Activated naive CD8-positive, alpha-beta T cell treated with anti-CD3 and anti-CD28 coated beads, Interleukin-2, amount 10 ng/mL, durations not matched to agents 7 days and 5 days (primary cell): Measurements from ENCODE around the gene ZNF609. TPM values are rescaled to one million over a fixed set of nuclear protein-coding genes. Genes with fewer than 3 reads are reported as not detected.
"Not testable (repeated sequence)": the region's sequence is repeated elsewhere in the genome, so short reads cannot be mapped to it uniquely, and the experiment has no call there.

ENCODE experiments used
- ATAC-seq: fragments of 150-1000 bp; cut with Tn5 transposase; one replicate; pipeline ENCODE4 v1.10.0; 2021; ENCODE audit warnings: low read depth, moderate library complexity
- POLR2A ChIA-PET: fragments of 350-600 bp; sonication (Branson Sonifier 250); formaldehyde crosslinking; loops from one replicate; lab custom pipeline; 2021; ENCODE audit warnings: antibody characterized with exemption; lab: Charles Lee
- DNase-seq: peaks from one replicate; pipeline ENCODE4 v3.0.0; 2021
- H3K27ac Mint-ChIP-seq: one replicate; pipeline ENCODE4 v1.8.0; 2022; ENCODE audit warnings: mild to moderate bottlenecking, mixed read lengths
- H3K27me3 Mint-ChIP-seq: one replicate; pipeline ENCODE4 v1.8.0; 2022; ENCODE audit warnings: mild to moderate bottlenecking, moderate library complexity, mixed read lengths
- H3K36me3 Mint-ChIP-seq: one replicate; pipeline ENCODE4 v1.8.0; 2021; ENCODE audit warnings: mild to moderate bottlenecking, mixed read lengths
- H3K4me1 Mint-ChIP-seq: one replicate; pipeline ENCODE4 v1.8.0; 2021; ENCODE audit warnings: mixed read lengths
- H3K4me3 Mint-ChIP-seq: one replicate; pipeline ENCODE4 v1.8.0; 2022; ENCODE audit warnings: mild to moderate bottlenecking, moderate library complexity, mixed read lengths
- H3K9me3 Mint-ChIP-seq: one replicate; pipeline ENCODE4 v1.8.0; 2021; ENCODE audit warnings: mixed read lengths
- total RNA-seq, 2 experiments: library from RNA; stranded (reverse); gene quantifications; one replicate each; pipeline ENCODE4 v1.2.3, GENCODE V29; 2021

Gene ZNF609
- total RNA-seq, 2 experiments from 2014 or later = 52.2 to 57.2 TPM

GRCh38 chr15:64462492-64462891 lies 2.1 kb downstream of the ZNF609 start:
- POLR2A ChIA-PET = interaction anchor here (1.4 to 3.3 kb wide), 3 partner anchors 32 to 75 kb away, joined by 4 to 19 read pairs (median 6); partner anchors contain the start of gene TRIP4
- peaks cover 5% of the 10 kb centered on the region for H3K36me3 Mint-ChIP-seq
- no peaks in the 10 kb centered on the region for H3K27me3 Mint-ChIP-seq
- peaks cover 55% of the 10 kb centered on the region for H3K4me1 Mint-ChIP-seq
- ATAC-seq (no peak), DNase-seq (no peak)
- no peaks in the 10 kb centered on the region for H3K9me3 Mint-ChIP-seq
- peak overlapping the region; percentile 88 for H3K4me3 Mint-ChIP-seq
- H3K27ac Mint-ChIP-seq = no peak overlapping the region

- DNase-seq = no peak
- no peak for ATAC-seq
- H3K36me3 Mint-ChIP-seq = peaks cover 14% of the 10 kb centered on the region
- no peak overlapping the region for H3K27ac Mint-ChIP-seq
- POLR2A ChIA-PET = interaction anchor here (0.8 kb wide), 1 partner anchor 171 kb away, joined by 4 read pairs; no protein-coding TSS in a partner anchor
- H3K4me1 Mint-ChIP-seq = peaks cover 56% of the 10 kb centered on the region
- no peaks in the 10 kb centered on the region for H3K27me3 Mint-ChIP-seq
- H3K9me3 Mint-ChIP-seq = no peaks in the 10 kb centered on the region
- peak overlapping the region; percentile 11 for H3K4me3 Mint-ChIP-seq
These were observed 4.1 kb downstream of the ZNF609 start for GRCh38 chr15:64464276-64465005.

- H3K4me1 Mint-ChIP-seq = peaks cover 44% of the 10 kb centered on the region
- DNase-seq = no peak
- peaks cover 16% of the 10 kb centered on the region for H3K36me3 Mint-ChIP-seq
- no peak for ATAC-seq
- no peak overlapping the region for H3K27ac Mint-ChIP-seq
- POLR2A ChIA-PET = interaction anchor here (0.9 kb wide), 1 partner anchor 168 kb away, joined by 3 read pairs; no protein-coding TSS in a partner anchor
- no peaks in the 10 kb centered on the region for H3K9me3 Mint-ChIP-seq
- H3K4me3 Mint-ChIP-seq = no peak overlapping the region
- no peaks in the 10 kb centered on the region for H3K27me3 Mint-ChIP-seq
These were observed 6.2 kb downstream of the ZNF609 start for GRCh38 chr15:64466408-64467141.

- Mint-ChIP-seq H3K36me3 (peaks cover 21% of the 10 kb centered on the region), H3K27ac (no peak overlapping the region)
- no peak for ATAC-seq
These were observed 11.8 kb downstream of the ZNF609 start for GRCh38 chr15:64472161-64472560.

GRCh38 chr15:64474846-64475245 lies 14.5 kb downstream of the ZNF609 start:
- ATAC-seq (no peak), DNase-seq (no peak)
- POLR2A ChIA-PET = no interaction called here
- no peaks in the 10 kb centered on the region for H3K9me3 Mint-ChIP-seq
- H3K4me1 Mint-ChIP-seq = peaks cover 14% of the 10 kb centered on the region
- no peaks in the 10 kb centered on the region for H3K27me3 Mint-ChIP-seq
- no peak overlapping the region for H3K27ac Mint-ChIP-seq
- peaks cover 11% of the 10 kb centered on the region for H3K36me3 Mint-ChIP-seq
- H3K4me3 Mint-ChIP-seq = no peak overlapping the region

More at GRCh38 chr15:64472161-64472560, 11.8 kb downstream of the ZNF609 start:
- Mint-ChIP-seq H3K4me1 (peaks cover 21% of the 10 kb centered on the region), H3K4me3 (no peak overlapping the region), H3K27me3 (no peaks in the 10 kb centered on the region), H3K9me3 (no peaks in the 10 kb centered on the region)
- POLR2A ChIA-PET = no interaction called here
- DNase-seq = no peak

- POLR2A ChIA-PET = interaction anchor here (0.7 to 1.5 kb wide), 3 partner anchors 17 to 120 kb away, joined by 4 to 7 read pairs (median 4); no protein-coding TSS in a partner anchor
- no peaks in the 10 kb centered on the region for H3K9me3 Mint-ChIP-seq
- no peaks in the 10 kb centered on the region for H3K27me3 Mint-ChIP-seq
- DNase-seq (no peak), ATAC-seq (no peak)
- H3K4me1 Mint-ChIP-seq = peaks cover 14% of the 10 kb centered on the region
- H3K4me3 Mint-ChIP-seq = no peak overlapping the region
- H3K36me3 Mint-ChIP-seq = peaks cover 11% of the 10 kb centered on the region
- peak overlapping the region; percentile 11 for H3K27ac Mint-ChIP-seq
These were observed 16.2 kb downstream of the ZNF609 start for GRCh38 chr15:64476550-64476949.

GRCh38 chr15:64478863-64479262 lies 18.5 kb downstream of the ZNF609 start:
- ATAC-seq = no peak
- peaks cover 17% of the 10 kb centered on the region for H3K4me1 Mint-ChIP-seq
- POLR2A ChIA-PET = interaction anchor here (1.1 kb wide), 1 partner anchor 11 kb away, joined by 3 read pairs; no protein-coding TSS in a partner anchor

GRCh38 chr15:64480891-64481290 lies 20.5 kb downstream of the ZNF609 start:
- POLR2A ChIA-PET = no interaction called here
- DNase-seq (no peak), ATAC-seq (no peak)
- Mint-ChIP-seq H3K27ac (no peak overlapping the region), H3K4me3 (no peak overlapping the region), H3K4me1 (peaks cover 18% of the 10 kb centered on the region), H3K27me3 (no peaks in the 10 kb centered on the region), H3K36me3 (peaks cover 10% of the 10 kb centered on the region), H3K9me3 (no peaks in the 10 kb centered on the region)

More at GRCh38 chr15:64478863-64479262, 18.5 kb downstream of the ZNF609 start:
- Mint-ChIP-seq H3K27me3 (no peaks in the 10 kb centered on the region), H3K4me3 (no peak overlapping the region), H3K9me3 (no peaks in the 10 kb centered on the region), H3K36me3 (peaks cover 7% of the 10 kb centered on the region), H3K27ac (no peak overlapping the region)
- no peak for DNase-seq

GRCh38 chr15:64483749-64484148 lies 23.4 kb downstream of the ZNF609 start:
- H3K4me1 Mint-ChIP-seq = peaks cover 11% of the 10 kb centered on the region
- H3K9me3 Mint-ChIP-seq = no peaks in the 10 kb centered on the region
- ATAC-seq (no peak), DNase-seq (no peak)
- peaks cover 21% of the 10 kb centered on the region for H3K36me3 Mint-ChIP-seq
- no peak overlapping the region for H3K27ac Mint-ChIP-seq
- POLR2A ChIA-PET = no interaction called here
- H3K27me3 Mint-ChIP-seq = no peaks in the 10 kb centered on the region
- H3K4me3 Mint-ChIP-seq = no peak overlapping the region

- no peaks in the 10 kb centered on the region for H3K27me3 Mint-ChIP-seq
- no peak for ATAC-seq
- H3K36me3 Mint-ChIP-seq = peaks cover 28% of the 10 kb centered on the region
- H3K4me3 Mint-ChIP-seq = no peak overlapping the region
- H3K4me1 Mint-ChIP-seq = peaks cover 13% of the 10 kb centered on the region
- POLR2A ChIA-PET = no interaction called here
- DNase-seq = no peak
- no peak overlapping the region for H3K27ac Mint-ChIP-seq
- H3K9me3 Mint-ChIP-seq = no peaks in the 10 kb centered on the region
These were observed 25.4 kb downstream of the ZNF609 start for GRCh38 chr15:64485796-64486195.

GRCh38 chr15:64490598-64491259 lies 30.4 kb downstream of the ZNF609 start:
- peaks cover 33% of the 10 kb centered on the region for H3K36me3 Mint-ChIP-seq
- H3K4me1 Mint-ChIP-seq = peaks cover 23% of the 10 kb centered on the region
- H3K27me3 Mint-ChIP-seq = no peaks in the 10 kb centered on the region
- no peak overlapping the region for H3K4me3 Mint-ChIP-seq
- ATAC-seq = no peak
- DNase-seq = no peak
- POLR2A ChIA-PET = no interaction called here
- H3K9me3 Mint-ChIP-seq = no peaks in the 10 kb centered on the region
- no peak overlapping the region for H3K27ac Mint-ChIP-seq

- no peak overlapping the region for H3K4me3 Mint-ChIP-seq
- no peaks in the 10 kb centered on the region for H3K27me3 Mint-ChIP-seq
- DNase-seq (no peak), ATAC-seq (no peak)
- H3K36me3 Mint-ChIP-seq = peaks cover 35% of the 10 kb centered on the region
- H3K27ac Mint-ChIP-seq = no peak overlapping the region
- no peaks in the 10 kb centered on the region for H3K9me3 Mint-ChIP-seq
- POLR2A ChIA-PET = no interaction called here
- peaks cover 20% of the 10 kb centered on the region for H3K4me1 Mint-ChIP-seq
These were observed 33.3 kb downstream of the ZNF609 start for GRCh38 chr15:64493641-64494040.

- DNase-seq, POLR2A ChIA-PET, ATAC-seq, H3K27ac Mint-ChIP-seq, H3K27me3 Mint-ChIP-seq, H3K9me3 Mint-ChIP-seq, H3K4me3 Mint-ChIP-seq: not testable (repeated sequence)
- H3K4me1 Mint-ChIP-seq = peaks cover 32% of the 10 kb centered on the region
- H3K36me3 Mint-ChIP-seq = peaks cover 45% of the 10 kb centered on the region
These were observed 35.6 kb downstream of the ZNF609 start for GRCh38 chr15:64495968-64496367.
